HG02884 (cell line): Measurements from ENCODE around the gene UBASH3A.
"Not testable (repeated sequence)": the region's sequence is repeated elsewhere in the genome, so short reads cannot be mapped to it uniquely, and the experiment has no call there.

Source experiments
- ATAC-seq: cut with Tn5 transposase; IDR thresholded peaks from one replicate; pipeline ENCODE4 v1.9.1; 2021; ENCODE audit warnings: mild to moderate bottlenecking, moderate library complexity; ENCODE audit not compliant: unreplicated experiment

The UBASH3A gene

DNA sequence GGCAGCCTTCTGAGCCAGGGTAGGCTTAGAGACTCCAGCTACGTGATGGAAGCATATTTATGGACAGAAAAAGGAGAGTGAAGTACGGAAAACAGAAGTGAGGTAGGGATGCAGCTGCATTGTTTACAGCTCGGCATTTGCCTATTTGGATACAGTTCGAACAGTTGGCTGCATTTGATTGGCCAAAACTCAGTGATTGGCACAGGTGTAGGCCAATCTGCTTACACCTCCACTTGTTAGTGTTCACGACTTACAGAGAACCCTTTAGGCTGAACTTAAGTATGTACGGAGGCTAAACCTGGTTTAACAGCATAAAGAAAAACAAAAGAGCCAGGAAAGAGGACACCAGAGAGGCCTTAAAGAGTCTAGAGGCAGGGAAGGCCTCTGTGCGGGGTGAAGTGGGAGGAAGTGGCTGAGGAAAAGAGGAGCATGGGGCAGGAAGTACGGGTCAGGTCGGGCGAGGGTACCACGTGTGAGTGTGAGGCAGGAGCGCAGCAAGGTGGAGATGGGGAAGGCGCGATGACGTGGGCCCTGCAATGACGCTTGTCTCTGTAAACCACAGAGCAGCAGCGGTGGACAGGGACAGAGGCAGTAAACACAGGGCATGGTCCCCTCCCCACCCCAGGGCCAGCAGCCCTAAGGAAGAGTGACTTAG is 60.3 kb downstream of the UBASH3A start:
- no peak for ATAC-seq

DNA sequence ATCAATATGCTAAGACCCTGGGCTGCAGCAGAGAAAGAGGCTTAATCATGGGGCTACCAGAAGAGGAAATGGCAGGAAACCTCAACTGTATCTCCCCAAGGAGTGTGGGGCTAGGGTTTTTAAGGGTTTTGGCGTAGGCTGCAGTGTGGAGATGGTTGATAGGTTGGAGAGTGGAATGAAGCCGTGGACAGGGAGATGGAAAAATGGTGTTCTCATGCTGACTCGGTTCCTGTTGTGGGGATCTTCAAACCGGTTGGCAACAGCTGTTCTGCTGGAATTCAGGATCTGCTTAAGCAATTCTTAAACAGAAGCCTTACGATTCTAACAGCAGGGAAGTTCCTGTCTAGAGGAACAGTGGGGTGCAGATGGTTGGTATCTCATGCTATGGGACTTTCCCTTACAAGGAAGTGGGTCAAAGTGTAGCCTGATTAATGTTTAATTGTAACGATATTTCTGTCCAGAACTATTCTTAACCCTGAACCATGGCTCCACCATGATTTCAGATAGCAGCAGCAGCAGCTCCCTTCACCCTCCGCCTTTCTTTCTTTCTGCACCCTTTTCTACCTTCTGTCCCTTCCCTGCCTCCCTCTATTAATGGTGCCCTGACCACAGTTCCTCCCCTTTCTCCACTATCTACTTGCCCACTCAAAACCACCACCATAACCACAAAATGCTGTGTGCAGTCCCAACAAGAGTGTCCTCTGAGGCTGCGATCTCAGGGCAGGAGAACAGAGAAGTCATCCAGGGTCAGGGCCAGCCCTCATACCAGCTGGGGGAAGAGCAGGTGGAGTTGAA is 61.5 kb downstream of the UBASH3A start:
- ATAC-seq = no peak

GRCh38 chr21:42465803-42466127 is 62.1 kb downstream of the UBASH3A start:
- ATAC-seq = no peak

DNA sequence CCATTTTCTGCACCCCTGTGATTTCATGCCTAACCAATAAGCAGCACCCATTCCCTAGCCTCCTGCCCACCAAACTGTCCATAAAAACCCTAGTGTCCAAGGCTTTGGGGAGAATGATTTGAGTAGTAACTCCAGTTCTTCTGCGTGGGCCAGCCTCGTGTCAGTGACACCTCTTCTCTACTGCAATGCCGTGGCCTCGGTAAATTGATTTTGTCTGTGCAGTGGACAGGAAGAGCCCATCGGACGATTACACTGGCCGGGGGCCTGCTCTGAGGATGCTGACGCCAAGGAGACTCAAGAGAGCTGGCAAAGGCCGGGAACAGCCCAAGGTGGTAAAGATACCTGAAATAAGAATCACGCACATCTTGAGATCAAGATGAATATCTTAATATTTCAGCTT is 63.0 kb downstream of the UBASH3A start:
- no peak for ATAC-seq

DNA sequence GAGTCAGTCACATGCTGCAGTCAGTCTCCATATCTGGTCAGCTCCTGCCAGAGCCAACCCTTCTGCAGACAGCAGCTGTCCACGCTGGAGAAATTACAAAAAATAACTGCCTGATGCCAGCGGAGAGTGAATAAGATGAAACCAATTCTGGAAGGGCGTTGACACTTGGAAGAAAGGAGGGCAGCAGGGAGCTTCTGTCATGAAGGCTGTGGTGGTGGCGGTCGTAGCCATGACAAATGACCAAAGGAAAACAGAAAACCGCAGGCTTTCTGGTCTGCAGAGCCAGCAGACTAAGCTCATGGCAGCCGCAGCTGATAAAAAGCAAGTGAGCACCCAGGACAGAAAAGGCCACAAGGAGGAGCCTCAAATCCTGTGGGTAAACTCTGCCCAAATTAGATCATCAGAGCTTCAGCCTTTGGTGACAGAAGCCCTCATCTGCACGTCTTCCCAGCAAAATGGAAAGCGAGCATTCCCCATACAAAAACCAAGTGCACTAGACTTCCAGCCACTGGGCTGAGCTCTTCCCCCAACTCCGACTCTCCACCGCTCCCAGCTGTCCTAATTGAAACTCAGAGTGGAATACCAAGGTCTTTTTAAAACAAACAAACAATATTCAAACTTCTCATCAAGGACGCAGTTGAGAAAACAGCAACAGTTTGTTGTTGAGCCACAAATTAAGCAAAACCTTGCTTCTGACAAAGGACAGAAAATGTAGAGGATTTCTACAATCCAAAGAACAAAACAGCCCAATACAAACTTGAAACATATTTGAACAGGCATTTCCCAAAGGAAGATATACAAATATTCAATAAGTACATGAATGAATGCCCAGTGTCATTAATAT is 63.7 kb downstream of the UBASH3A start:
- no peak for ATAC-seq

- ATAC-seq = no peak
Measured at GRCh38 chr21:42468491-42469131, 64.9 kb downstream of the UBASH3A start.

- peak; percentile 50 for ATAC-seq
Measured at GRCh38 chr21:42469272-42469671, 65.6 kb downstream of the UBASH3A start.

GRCh38 chr21:42469726-42470125 is 66.0 kb downstream of the UBASH3A start:
- ATAC-seq = not testable (repeated sequence)

- ATAC-seq = no peak
Measured at GRCh38 chr21:42471206-42471605, 67.5 kb downstream of the UBASH3A start.

DNA sequence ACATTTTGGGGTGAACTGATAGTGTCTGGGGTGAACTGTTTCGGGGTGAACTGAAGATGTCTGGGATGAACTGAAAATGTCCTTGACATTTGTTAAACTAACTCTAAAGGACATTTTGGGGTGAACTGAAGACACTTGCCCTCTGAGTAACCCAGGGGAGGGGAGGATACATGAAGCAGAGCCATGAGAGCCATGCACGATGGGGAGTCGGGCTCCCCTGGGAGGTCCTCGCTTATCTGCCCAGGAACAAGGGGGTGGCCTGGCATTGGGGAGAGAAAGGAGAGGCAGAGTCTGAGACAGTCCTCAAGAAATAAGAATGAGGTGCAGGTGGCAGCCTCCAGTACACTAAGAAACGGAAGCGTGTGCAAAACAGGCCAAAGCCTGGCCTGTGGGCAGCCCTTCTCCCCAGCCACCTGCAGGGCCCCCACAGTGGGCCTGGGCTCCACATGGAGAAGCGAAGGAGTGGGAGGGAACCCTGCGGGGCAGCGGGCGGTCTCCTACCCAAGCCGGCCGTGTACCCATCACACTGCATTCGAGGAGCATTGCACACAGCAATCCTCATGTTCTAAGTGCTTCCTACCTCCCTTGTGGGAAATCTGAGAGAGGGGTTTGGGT is 68.1 kb downstream of the UBASH3A start:
- no peak for ATAC-seq

DNA sequence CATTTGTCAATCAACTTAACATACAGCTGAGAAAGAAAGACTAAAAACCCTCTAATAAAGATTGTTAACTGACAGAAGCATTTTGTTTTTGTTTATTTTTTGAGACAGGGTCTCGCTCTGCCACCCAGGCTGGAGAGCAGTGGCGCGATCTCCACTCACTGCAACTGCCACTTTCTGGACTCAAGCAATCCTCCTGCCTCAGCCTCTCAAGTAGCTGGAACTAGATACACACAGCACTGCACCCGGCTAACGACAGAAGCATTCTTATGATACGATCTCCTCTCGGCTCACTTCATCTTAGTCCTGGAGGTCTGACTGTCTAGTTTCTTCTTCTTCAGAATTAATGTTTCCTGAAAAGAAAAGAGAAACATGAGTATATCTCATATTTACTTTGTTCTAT is 68.8 kb downstream of the UBASH3A start:
- no peak for ATAC-seq

GRCh38 chr21:42473498-42474042 is 69.9 kb downstream of the UBASH3A start:
- no peak for ATAC-seq

DNA sequence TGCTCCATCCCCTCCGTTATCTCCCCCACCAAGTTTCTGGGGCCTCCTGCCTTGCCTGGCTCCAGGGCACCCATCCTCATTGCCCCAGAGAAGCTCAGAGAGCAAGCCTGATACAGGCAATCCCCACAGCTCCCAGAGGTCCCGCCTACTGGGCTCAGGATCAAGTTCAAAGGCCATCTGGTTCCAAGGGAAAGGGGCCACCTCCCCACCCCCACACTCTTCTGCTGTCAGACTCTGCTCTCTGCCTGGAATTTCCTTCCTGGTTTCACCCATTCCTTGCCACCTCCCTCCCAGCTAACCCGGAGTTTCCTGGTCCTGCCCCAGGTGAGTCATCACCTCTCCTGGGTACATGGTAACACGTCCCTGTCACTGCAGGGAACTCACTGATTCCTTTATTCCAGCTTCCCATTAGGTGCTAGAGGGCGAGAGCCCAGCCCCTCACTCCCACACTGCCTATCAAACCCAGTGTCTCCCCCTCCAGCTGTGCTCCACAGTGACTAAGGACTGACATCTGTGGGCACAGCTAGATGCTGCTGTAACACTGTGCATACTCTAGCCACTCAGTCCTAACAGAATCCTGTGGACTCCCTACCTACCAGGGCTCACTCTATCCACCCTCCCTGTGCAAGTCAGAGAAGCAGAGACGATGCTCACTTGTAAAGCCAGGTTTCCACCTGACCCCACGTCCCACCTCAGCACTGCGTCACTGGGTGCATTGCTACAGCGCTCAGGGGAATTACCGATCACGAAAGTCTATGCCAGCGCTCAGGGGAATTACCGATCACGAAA is 70.5 kb downstream of the UBASH3A start:
- ATAC-seq = no peak

DNA sequence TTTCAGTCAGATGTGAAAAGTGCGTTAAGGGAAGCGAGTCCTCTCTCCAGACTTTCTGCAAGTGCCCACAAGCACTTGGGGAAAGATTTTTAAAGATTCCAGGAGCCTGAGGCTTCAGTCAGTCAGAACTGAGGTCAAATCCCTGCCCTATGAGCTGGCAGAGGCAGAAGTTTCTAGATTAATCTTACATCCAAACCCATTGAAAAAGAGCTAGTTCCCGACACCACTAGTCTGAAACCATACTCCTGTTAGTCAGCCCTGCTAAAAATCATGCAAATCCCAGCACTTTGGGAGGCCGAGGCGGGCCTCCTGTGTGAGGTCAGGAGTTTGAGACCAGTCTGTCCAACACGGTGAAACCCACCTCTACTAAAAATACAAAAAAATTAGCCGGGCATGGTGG is 71.3 kb downstream of the UBASH3A start:
- no peak for ATAC-seq

DNA sequence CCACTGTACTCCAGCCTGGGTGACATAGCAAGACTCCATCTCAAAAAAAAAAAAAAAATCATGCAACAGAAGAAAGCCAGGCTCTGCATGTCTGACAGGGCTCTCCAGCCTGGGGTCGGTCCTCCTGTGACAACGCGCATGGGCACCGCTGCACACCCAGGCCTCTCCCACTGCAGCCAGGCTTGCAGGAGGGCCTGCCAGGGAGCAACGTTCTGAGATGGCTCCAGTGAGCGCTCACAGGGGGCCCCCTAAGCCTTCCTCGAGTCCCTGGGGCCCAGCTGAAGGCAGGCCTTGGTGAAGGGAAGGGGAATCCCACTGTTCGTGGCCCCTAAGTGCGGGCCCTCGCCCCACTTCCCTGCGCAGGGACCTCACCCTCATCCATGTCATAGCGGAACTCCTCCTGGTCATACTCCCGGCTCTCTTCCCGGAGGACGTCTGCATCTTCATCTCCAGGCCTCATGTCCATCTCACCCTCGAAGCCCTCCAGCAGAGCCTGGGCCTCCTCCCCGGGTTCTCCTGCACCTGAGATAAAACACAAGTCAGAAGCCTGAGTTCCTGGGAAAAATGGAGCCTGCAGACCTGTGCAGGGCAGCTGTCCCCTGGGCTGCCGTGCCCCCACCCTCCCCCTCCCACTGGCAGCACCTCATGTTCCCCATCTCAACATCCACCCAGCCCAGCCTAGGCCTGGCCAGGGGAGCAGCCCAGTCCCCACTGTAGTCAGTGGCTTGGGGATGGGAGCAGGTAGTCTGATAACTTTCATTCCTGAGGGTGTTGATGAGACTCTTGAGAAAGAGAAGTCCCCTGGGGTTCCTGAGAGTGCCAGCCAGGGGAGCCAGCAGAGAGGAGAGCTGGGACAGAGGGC is 72.1 kb downstream of the UBASH3A start:
- no peak for ATAC-seq

DNA sequence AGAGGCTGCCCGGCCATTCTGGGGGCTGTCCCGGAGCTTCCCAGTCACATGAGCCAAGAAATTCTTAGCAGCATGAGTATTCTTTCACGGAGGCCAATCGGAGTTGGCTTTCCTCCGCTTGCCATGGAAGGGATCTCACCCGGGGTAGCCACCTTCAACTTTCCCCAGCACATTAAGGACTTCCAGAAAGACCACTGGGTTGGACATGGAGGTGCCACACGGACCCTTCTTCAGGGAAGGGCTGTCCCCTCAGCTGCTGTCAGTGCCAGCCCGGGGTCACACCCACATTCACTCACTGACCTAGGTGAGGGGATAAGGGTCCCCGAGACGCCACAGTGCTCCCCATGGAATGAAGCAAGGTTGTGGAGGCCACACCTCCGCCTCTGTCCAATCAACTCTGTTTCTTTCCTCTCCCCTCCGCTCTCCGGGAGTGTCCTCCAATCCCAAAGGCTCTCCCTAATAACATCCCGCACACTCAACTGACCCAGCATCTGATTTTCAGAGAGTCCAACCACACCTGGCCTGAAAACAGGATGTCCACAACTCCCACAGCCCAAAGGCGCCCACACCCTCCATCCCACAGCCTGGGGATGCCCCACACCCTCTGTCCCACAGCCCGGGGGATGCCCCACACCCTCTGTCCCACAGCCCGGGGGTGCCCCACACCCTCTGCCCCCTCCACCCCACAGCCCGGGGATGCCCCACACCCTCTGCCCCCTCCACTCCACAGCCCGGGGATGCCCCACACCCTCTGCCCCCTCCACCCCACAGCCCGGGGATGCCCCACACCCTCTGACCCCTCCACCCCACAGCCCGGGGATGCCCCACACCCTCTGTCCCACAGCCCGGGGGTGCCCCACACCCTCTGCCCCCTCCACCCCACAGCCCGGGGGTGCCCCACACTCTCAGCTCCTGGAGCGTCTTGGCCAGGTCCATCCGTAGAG is 73.0 kb downstream of the UBASH3A start:
- no peak for ATAC-seq

DNA sequence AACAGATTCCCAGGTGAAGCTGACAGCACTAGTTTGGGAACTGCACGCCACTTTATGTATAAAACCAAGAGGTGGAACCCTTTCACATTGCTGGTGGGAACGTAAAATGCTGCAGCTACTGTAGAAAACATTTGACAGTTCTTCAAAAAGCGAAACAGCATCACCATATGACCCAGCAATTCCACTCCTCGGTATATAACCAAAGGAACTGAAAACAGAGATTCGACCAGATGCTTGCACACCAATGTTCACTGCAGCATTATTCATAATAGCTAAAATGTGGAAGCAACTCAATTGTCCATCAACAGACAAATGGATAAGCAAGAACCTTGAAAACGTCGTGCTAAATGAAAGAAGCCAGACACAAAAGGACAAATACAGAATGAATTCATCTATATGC is 74.8 kb downstream of the UBASH3A start:
- no peak for ATAC-seq

DNA sequence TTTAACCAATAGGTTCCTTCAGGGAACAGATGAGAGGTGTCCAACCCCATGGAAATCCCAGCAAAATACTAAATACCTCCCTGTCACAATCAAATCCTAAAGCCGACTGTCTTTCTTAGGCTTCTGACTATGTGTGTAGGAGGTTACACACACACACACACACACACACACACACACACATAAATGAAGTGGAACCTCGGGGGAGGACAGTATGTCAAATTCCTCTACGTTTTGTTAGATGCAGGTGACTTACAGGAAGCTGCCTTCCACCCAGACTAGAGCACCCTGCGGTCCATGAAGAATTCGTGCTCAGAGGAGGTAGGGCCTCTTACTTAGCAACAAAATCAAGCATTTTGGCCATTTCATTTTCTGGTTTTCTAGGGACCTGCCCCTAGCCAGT is 75.9 kb downstream of the UBASH3A start:
- no peak for ATAC-seq
